HG03520 (cell line): Measurements from ENCODE around the gene RNF20.
"Not testable (repeated sequence)": the region's sequence is repeated elsewhere in the genome, so short reads cannot be mapped to it uniquely, and the experiment has no call there.

Experiments
- ATAC-seq: cut with Tn5 transposase; IDR thresholded peaks from one replicate; pipeline ENCODE4 v1.9.1; 2021; ENCODE audit warnings: mild to moderate bottlenecking, moderate library complexity; ENCODE audit not compliant: unreplicated experiment

Gene RNF20

GRCh38 chr9:101587332-101588043 is 53.8 kb downstream of the RNF20 start:
- no peak for ATAC-seq

- ATAC-seq: not testable (repeated sequence)
These were observed 56.4 kb downstream of the RNF20 start for GRCh38 chr9:101590074-101590473.

GRCh38 chr9:101590901-101591300 is 57.2 kb downstream of the RNF20 start:
- no peak for ATAC-seq

GRCh38 chr9:101591787-101592446 is 58.3 kb downstream of the RNF20 start:
- ATAC-seq: no peak

GRCh38 chr9:101592788-101593187 is 59.1 kb downstream of the RNF20 start:
- no peak for ATAC-seq

- no peak for ATAC-seq
These were observed 59.7 kb downstream of the RNF20 start for GRCh38 chr9:101593345-101593744.

GRCh38 chr9:101594796-101595195 is 61.1 kb downstream of the RNF20 start, which contains the start of gene PPP3R2:
Gene PPP3R2 (minus strand): TSS chr9:101594969. CDS start chr9:101594921, 48 bp downstream.
- ATAC-seq: no peak

- no peak for ATAC-seq
These were observed 68.5 kb downstream of the RNF20 start for GRCh38 chr9:101601904-101602765.

GRCh38 chr9:101604296-101604695 is 70.6 kb downstream of the RNF20 start:
- ATAC-seq: no peak

GRCh38 chr9:101605547-101605946 is 71.9 kb downstream of the RNF20 start:
- no peak for ATAC-seq
